Measurements from ENCODE around the gene WDR45.
A peak's percentile ranks its signal among the peaks of the same experiment; 100 is the strongest.

The WDR45 gene

DNA sequence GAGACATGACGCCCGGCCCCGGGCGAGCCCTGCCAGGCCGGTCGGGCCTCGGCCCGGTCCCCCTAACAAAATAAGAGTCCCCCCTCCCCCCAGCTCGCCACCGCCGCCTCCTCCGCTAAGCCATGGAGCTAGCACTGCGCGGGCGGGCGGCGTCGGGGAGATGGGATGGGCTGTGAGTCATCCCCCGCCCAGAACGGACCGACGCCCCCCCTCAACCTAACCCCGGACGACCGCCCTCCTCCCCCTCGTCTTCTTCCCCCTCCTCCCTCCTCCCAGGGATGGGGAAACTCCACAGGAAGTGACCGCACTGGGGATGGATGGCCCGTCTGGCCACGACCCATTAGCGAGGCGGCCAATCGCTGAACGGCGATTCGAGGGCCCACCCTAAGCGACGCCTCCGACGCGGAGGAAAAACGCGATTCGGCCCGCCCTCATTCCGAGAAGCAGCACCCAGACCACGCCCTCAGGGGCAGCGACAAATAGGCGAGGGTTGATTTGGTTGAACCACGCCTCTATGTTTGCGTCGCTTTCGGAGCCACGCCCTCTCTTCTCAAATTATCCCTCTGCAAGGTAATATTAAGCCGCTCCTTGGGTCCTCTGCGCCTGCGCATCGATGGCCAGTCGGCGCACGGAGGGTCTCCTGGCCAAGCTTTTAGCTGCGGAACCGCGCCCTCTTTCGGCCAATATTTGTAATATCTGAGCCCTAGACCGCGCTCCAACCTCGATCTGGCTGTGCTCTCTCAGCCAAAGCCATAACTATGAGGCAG, 36.3 kb downstream of the WDR45 start, which contains the start of gene TFE3:
TFE3 (minus strand) TSS at position 138 of the 767 bp plus-strand sequence; CDS start at position 7, 131 bp downstream.
- DNase-seq (ENCODE audit: low spot score), result peak; percentile 98

DNA sequence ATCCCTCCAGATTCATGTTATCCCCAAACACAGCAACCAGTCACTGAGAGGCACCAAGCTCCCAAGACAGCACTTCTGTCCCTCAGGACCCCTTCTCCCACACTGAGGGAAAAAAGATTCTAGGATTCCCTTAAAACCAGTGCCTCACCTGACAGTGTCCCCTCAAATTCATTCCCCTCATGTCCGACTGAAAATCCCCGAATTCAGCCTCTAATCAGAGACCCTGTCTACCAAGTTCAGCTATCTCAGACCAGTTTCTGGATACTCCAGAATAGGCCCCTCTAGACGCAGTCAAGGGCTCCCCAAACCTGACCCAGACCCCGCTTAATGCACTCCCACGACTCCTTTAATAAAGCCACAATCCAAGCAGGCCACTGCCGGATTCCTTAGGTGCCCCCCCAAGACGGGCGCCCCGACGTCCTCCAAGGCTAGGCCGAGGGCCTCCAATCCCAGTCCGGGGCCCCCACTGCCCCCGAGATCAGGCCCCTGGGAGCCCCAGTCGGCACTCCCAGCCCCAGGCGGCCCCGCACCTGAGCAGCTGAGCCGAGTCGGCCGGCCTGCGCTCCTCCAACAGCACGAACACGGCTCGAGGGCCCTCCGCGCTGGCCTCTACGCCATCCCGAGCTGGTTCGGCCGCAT, 37.0 kb downstream of the WDR45 start:
- no peak for DNase-seq (ENCODE audit: low spot score)

GRCh38 chrX:49041744-49042580, 37.7 kb downstream of the WDR45 start:
- DNase-seq (ENCODE audit: low spot score), result no peak

DNA sequence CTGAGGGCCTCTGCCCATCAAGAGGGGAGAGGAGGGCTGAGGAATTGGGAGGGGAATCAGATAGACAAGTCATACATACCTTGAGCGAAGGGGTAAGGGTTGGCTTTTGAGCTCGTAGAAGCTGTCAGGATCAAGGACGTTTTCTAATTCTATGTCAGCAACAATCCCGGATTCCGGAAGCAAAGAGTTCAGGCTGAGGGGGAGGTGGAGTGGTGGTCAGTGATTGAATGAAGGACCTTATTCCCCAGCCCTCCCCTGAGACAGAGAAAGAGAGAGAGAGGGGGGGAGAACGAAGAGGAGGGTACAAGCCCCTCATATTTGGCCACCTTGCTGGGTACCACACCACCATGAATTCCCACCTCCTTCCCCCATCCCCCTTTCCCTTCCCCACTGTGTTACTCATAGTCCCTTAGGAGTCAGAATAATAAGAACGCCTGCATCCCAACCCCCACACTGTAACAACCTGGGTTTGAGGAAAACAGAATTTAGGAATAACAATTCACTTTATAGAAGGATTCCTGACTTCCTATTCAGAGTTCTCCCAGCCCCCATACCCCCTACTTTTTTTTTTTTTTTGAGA, 39.2 kb downstream of the WDR45 start:
- DNase-seq (ENCODE audit: low spot score), result no peak

DNA sequence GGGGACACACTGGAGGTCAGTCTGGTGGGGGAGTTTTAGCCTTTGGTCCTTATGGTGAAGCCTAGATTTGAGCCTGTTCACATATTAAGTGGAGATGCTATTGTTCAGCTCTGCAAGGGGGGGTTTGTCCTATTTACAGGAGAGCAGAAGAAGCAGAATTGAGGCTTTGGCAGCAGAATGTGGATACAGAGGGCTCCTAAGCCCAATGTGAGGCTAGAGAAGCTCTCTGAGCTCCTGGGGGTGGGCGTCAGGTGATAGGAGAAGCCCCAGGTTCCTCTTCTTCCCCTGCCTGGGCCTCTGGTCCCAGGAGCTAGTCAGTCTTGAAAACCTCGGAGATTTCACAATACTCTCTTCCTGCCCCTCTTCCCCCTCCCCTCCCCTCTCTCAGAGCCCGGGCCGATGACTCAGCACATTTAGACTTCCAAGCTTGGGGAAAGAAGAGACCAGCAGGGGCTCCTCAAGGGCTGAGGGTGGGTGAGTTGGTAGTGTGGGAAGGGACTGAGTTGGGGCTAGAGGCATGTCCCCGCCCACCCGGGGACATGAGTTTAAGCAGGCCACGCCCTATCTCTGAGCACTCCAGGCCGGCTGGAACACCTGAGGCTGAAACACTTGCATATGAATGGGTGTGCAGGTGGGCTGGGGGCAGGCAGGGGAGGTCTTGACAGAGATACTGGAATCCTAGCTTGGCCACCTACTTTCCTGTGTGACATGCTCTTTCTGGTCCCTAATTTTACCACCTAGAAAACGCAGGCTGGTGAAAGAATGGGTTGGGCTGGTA, 39.9 kb downstream of the WDR45 start:
- peak; percentile 55 for DNase-seq (ENCODE audit: low spot score)

DNA sequence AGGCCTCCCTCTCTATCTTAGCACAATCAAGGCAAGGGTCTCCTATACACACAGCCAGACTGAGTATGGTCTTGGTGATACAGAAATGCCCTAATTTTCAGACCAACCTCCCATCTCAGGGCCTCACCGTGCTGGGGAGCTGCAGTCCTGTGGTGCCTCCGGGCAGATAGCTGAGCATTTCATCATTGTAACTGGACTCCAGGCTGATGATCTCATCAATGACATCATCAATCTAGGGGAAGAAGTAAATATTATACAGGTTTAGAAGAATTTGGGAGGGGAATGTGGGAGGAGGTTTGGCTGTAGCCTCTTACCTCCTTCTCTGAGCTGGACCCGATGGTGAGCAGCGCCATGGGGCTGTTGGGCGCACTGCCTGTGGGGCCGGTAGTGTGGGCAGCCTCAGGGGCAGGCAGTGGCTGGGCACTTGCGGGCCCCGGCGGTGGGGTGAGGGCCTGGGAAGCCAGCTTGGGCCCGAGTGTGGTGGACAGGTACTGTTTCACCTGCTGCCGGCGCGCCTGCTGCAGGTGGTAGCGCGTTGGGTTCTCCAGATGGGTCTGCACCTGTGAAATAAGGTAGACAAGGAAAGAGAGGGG, 41.7 kb downstream of the WDR45 start:
- no peak for DNase-seq (ENCODE audit: low spot score)

GRCh38 chrX:49030283-49030682, 49.4 kb downstream of the WDR45 start:
- no peak for DNase-seq (ENCODE audit: low spot score)

- DNase-seq (ENCODE audit: low spot score), result no peak
Measured at GRCh38 chrX:49029876-49030275, 49.8 kb downstream of the WDR45 start.
